WTC11 (cell line): Measurements from ENCODE around the gene STRA6. TPM values are rescaled to one million over a fixed set of nuclear protein-coding genes. Genes with fewer than 3 reads are reported as not detected.
A peak's percentile ranks its signal among the peaks of the same experiment; 100 is the strongest.

Source experiments
- ATAC-seq: fragments of 200-7000 bp; cut with Tn5 transposase; 2 replicates; pipeline ENCODE4 v1.10.0; 2021; ENCODE audit warnings: mild to moderate bottlenecking, moderate library complexity
- CTCF ChIA-PET: fragments of 300-600 bp; sonication (Branson Sonifier 250); formaldehyde crosslinking; loops from one replicate; lab custom pipeline; 2021; ENCODE audit warnings: antibody characterized with exemption; lab: Charles Lee
- POLR2A ChIA-PET: fragments of 350-600 bp; sonication (Branson Sonifier 250); formaldehyde crosslinking; loops from one replicate; lab custom pipeline; 2021; ENCODE audit warnings: antibody characterized with exemption; lab: Charles Lee
- DNase-seq: peaks from one replicate; pipeline ENCODE4 v3.0.0; 2021; ENCODE audit warnings: low spot score
- H3K27ac Mint-ChIP-seq: 2 replicates; pipeline ENCODE4 v1.8.0; 2021; ENCODE audit warnings: mixed read lengths
- H3K27me3 Mint-ChIP-seq: 2 replicates; pipeline ENCODE4 v1.8.0; 2021; ENCODE audit warnings: low read depth, mild to moderate bottlenecking, moderate library complexity, mixed read lengths
- H3K36me3 Mint-ChIP-seq: 2 replicates; pipeline ENCODE4 v1.8.0; 2021; ENCODE audit warnings: mixed read lengths
- H3K4me1 Mint-ChIP-seq: 2 replicates; pipeline ENCODE4 v1.8.0; 2022; ENCODE audit warnings: mixed read lengths
- H3K4me3 Mint-ChIP-seq: 2 replicates; pipeline ENCODE4 v1.8.0; 2021; ENCODE audit warnings: mild to moderate bottlenecking, moderate library complexity, mixed read lengths
- H3K9me3 Mint-ChIP-seq: 2 replicates; pipeline ENCODE4 v1.8.0; 2021; ENCODE audit warnings: mixed read lengths
- ATF1 ChIP-seq: sonication (generic); formaldehyde crosslinking; IDR thresholded peaks from 2 replicates; pipeline ENCODE4 v1.8.1; 2023; ENCODE audit warnings: mild to moderate bottlenecking, moderate library complexity, missing genetic modification reagents
- CBFB ChIP-seq: sonication (generic); formaldehyde crosslinking; IDR thresholded peaks from 2 replicates; pipeline ENCODE4 v1.8.1; 2022; ENCODE audit warnings: mild to moderate bottlenecking, low read depth, missing genetic modification reagents
- E2F1 ChIP-seq: sonication (generic); formaldehyde crosslinking; IDR thresholded peaks from 2 replicates; pipeline ENCODE4 v1.8.0; 2022; ENCODE audit warnings: mild to moderate bottlenecking, missing genetic modification reagents
- E2F4 ChIP-seq: sonication (generic); formaldehyde crosslinking; IDR thresholded peaks from 2 replicates; pipeline ENCODE4 v1.8.1; 2022; ENCODE audit warnings: low read depth, mild to moderate bottlenecking, moderate library complexity, missing genetic modification reagents, borderline replicate concordance
- ERG ChIP-seq: fragments of 250-450 bp; sonication (Bioruptor Pico); IDR thresholded peaks from 2 replicates; pipeline ENCODE4 v1.8.0; 2021; ENCODE audit warnings: mild to moderate bottlenecking
- FOXP1 ChIP-seq: sonication (generic); formaldehyde crosslinking; IDR thresholded peaks from 2 replicates; pipeline ENCODE4 v1.8.0; 2022; ENCODE audit warnings: missing genetic modification reagents, mild to moderate bottlenecking, moderate library complexity, borderline replicate concordance
- FOXP4 ChIP-seq: sonication (generic); formaldehyde crosslinking; IDR thresholded peaks from 2 replicates; pipeline ENCODE4 v1.8.0; 2022; ENCODE audit warnings: mild to moderate bottlenecking, missing genetic modification reagents
- IRF2 ChIP-seq: sonication (generic); formaldehyde crosslinking; IDR thresholded peaks from 2 replicates; pipeline ENCODE4 v1.8.0; 2022; ENCODE audit warnings: low read depth, missing genetic modification reagents, borderline replicate concordance
- NFE2L1 ChIP-seq: sonication (generic); formaldehyde crosslinking; IDR thresholded peaks from 2 replicates; pipeline ENCODE4 v1.8.1; 2023; ENCODE audit warnings: missing genetic modification reagents
- RELA ChIP-seq: sonication (generic); formaldehyde crosslinking; IDR thresholded peaks from 2 replicates; pipeline ENCODE4 v1.8.1; 2022; ENCODE audit warnings: missing genetic modification reagents, mild to moderate bottlenecking, borderline replicate concordance
- SP1 ChIP-seq: sonication (generic); formaldehyde crosslinking; conservative IDR thresholded peaks from 2 replicates; pipeline ENCODE4 v1.8.1; 2022; ENCODE audit warnings: missing genetic modification reagents
- ZNF121 ChIP-seq: sonication (generic); formaldehyde crosslinking; IDR thresholded peaks from 2 replicates; pipeline ENCODE4 v1.8.0; 2023; ENCODE audit warnings: missing genetic modification reagents
- total RNA-seq: library from RNA; stranded (reverse); gene quantifications from 3 replicates; pipeline ENCODE4 v1.2.3, GENCODE V29; 2021
- TF ChIP-seq, protein P1 (sequence below): fragments of 250-450 bp; sonication (Bioruptor Pico); conservative IDR thresholded peaks from 2 replicates; pipeline ENCODE4 v1.9.0; 2021; ENCODE audit warnings: mild to moderate bottlenecking

The STRA6 gene
- total RNA-seq, 1 experiment from 2014 or later = 23.2 TPM

DNA sequence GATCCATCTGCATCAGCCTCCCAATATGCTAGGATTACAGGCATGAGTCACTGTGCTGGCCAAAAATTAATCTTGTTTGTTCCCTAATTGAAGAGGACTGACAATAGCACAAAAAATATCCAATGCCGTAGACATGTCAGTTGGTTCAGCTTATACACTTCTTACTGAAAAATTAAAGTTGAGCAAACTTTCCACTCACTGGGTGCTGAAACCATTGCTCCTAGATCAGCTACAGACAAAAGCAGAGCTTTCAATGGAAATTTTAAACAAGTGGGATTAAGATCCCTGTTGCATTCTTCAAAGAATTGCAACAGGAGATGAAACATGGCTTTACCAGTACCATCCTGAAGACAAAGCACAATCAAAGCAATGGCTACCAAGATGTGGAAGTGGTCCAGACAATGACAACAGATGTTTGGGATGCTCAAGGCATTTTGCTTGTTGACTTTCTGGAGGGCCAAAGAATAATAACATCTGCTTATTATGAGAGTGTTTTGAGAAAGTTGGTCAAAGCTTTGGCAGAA, 56.2 kb downstream of the STRA6 start:
- TF ChIP-seq E2F1 (CRISPR knock-in tag) (no peak), E2F4 (CRISPR knock-in tag) (no peak)
- Mint-ChIP-seq H3K4me3 (no peak overlapping the region), H3K27me3 (peaks cover 7% of the 10 kb centered on the region), H3K9me3 (peaks cover 22% of the 10 kb centered on the region), H3K4me1 (peaks cover 8% of the 10 kb centered on the region), H3K36me3 (peaks cover 11% of the 10 kb centered on the region), H3K27ac (no peak overlapping the region)
- ATAC-seq (no peak), DNase-seq (no peak)
- ChIA-PET CTCF (interaction anchor here (1.6 kb wide), 1 partner anchor 12 kb away, joined by 4 read pairs; no protein-coding TSS in a partner anchor), POLR2A (no interaction called here)

- Mint-ChIP-seq H3K27me3 (peaks cover 10% of the 10 kb centered on the region), H3K27ac (no peak overlapping the region), H3K9me3 (peaks cover 22% of the 10 kb centered on the region), H3K4me3 (no peak overlapping the region), H3K4me1 (peaks cover 29% of the 10 kb centered on the region), H3K36me3 (peaks cover 11% of the 10 kb centered on the region)
- ChIA-PET CTCF (interaction anchor here (0.7 to 2.3 kb wide), 35 partner anchors 9 to 179 kb away, joined by 3 to 48 read pairs (median 5); partner anchors contain the start of genes ISLR, ISLR2 and STRA6), POLR2A (interaction anchor here (0.6 kb wide), 1 partner anchor 89 kb away, joined by 5 read pairs; no protein-coding TSS in a partner anchor)
- no peak for DNase-seq
- TF ChIP-seq NFE2L1 = peak; percentile 91
- no peak for TF ChIP-seq IRF2 (CRISPR knock-in tag)
- no peak for TF ChIP-seq CBFB
- no peak for TF ChIP-seq FOXP1
- TF ChIP-seq, protein P1, sequence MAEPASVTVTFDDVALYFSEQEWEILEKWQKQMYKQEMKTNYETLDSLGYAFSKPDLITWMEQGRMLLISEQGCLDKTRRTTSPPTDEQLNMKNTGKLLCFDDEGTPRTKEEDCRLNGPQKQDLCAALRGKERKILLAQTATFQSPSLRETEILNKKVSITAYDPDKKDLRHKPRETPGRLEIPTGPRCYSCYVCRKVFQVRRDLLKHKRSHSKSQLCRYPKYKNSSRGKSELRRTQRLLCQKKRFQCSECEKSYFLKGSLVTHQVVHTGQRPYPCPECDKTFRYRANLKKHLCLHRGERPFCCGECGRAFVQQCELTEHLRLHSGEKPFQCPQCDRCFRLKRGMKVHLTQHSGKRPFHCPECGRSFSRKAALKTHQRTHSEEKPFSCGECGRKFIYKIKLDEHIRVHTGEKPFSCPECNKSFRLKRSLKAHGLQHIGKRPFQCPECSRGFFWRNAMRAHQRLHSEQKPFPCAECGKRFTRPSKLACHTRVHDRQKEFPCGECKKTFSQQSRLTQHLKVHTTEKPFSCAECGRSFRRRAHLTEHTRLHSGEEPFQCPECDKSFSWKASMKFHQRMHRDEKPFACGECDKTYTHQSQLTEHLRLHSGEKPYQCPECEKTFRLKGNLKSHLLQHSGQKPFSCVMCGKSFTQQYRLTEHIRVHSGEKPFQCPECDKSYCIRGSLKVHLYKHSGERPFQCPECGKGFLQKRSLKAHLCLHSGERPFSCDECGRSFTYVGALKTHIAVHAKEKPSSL (CRISPR knock-in tag) = no peak
- peak; percentile 92 for ATAC-seq
Measured at GRCh38 chr15:74144153-74144775, 58.3 kb downstream of the STRA6 start.

GRCh38 chr15:74141591-74141990, 61.0 kb downstream of the STRA6 start:
- Mint-ChIP-seq H3K36me3 (peaks cover 6% of the 10 kb centered on the region), H3K9me3 (peaks cover 11% of the 10 kb centered on the region), H3K27ac (no peak overlapping the region), H3K27me3 (peaks cover 28% of the 10 kb centered on the region), H3K4me1 (peaks cover 45% of the 10 kb centered on the region), H3K4me3 (no peak overlapping the region)
- no peak for DNase-seq
- ATAC-seq = no peak
- no peak for TF ChIP-seq RELA
- no peak for TF ChIP-seq ATF1 (CRISPR knock-in tag)
- no peak for TF ChIP-seq IRF2 (CRISPR knock-in tag)
- no peak for TF ChIP-seq ERG (CRISPR knock-in tag)
- no peak for TF ChIP-seq FOXP4 (CRISPR knock-in tag)
- TF ChIP-seq SP1 = no peak
- TF ChIP-seq ZNF121 = no peak
- ChIA-PET POLR2A (no interaction called here), CTCF (interaction anchor here (0.5 kb wide), 1 partner anchor 88 kb away, joined by 3 read pairs; no protein-coding TSS in a partner anchor)
